IPS-18a (cell line): Measurements from ENCODE around the gene TFDP3.

Experiments
- H3K27ac ChIP-seq: one replicate; pipeline ENCODE4 v1.5.1; 2013; ENCODE audit warnings: low read length
- H3K27me3 ChIP-seq: one replicate; pipeline ENCODE4 v1.6.1; 2013; ENCODE audit warnings: mild to moderate bottlenecking, low read length; ENCODE audit not compliant: control insufficient read depth, insufficient read depth
- H3K36me3 ChIP-seq: one replicate; pipeline ENCODE4 v1.6.1; 2013; ENCODE audit warnings: low read depth, low read length; ENCODE audit not compliant: control insufficient read depth
- H3K4me1 ChIP-seq: one replicate; pipeline ENCODE4 v1.6.1; 2013; ENCODE audit warnings: low read depth, low read length; ENCODE audit not compliant: control insufficient read depth
- H3K4me3 ChIP-seq: one replicate; pipeline ENCODE4 v1.5.1; 2013; ENCODE audit warnings: low read length
- H3K9ac ChIP-seq: one replicate; pipeline ENCODE4 v1.6.1; 2013; ENCODE audit warnings: mild to moderate bottlenecking, low read length, moderate library complexity
- H3K9me3 ChIP-seq: one replicate; pipeline ENCODE4 v1.6.1; 2013; ENCODE audit warnings: low read depth, low read length; ENCODE audit not compliant: control insufficient read depth

TFDP3 gene

GRCh38 chrX:133218329-133218728 is at the start of gene TFDP3:
Gene TFDP3, minus strand, starts transcription at chrX:133218354. Its CDS starts 95 bp downstream, at chrX:133218259.
- Histone ChIP-seq H3K27ac (no peak within 1 kb of the TSS), H3K27me3 (no peaks in the 10 kb centered on the region), H3K4me1 (no peaks in the 10 kb centered on the region), H3K9ac (no peak within 1 kb of the TSS), H3K36me3 (no peaks in the 10 kb centered on the region), H3K4me3 (no peak within 1 kb of the TSS), H3K9me3 (peaks cover 19% of the 10 kb centered on the region)

GRCh38 chrX:133267621-133268020 is 49.5 kb upstream of the TFDP3 start:
- Histone ChIP-seq H3K27ac (no peak overlapping the region), H3K9ac (no peak overlapping the region), H3K4me1 (peaks cover 5% of the 10 kb centered on the region), H3K36me3 (no peaks in the 10 kb centered on the region), H3K4me3 (no peak overlapping the region), H3K27me3 (no peaks in the 10 kb centered on the region), H3K9me3 (peaks cover 8% of the 10 kb centered on the region)

- H3K4me3 ChIP-seq, result no peak overlapping the region
- H3K27ac ChIP-seq, result no peak overlapping the region
These were observed 47.2 kb upstream of the TFDP3 start for GRCh38 chrX:133265331-133265730.

GRCh38 chrX:133258481-133258880 is 40.3 kb upstream of the TFDP3 start:
- no peaks in the 10 kb centered on the region for H3K36me3 ChIP-seq
- no peak overlapping the region for H3K4me3 ChIP-seq
- no peak overlapping the region for H3K9ac ChIP-seq
- H3K27me3 ChIP-seq, result no peaks in the 10 kb centered on the region
- peaks cover 32% of the 10 kb centered on the region for H3K9me3 ChIP-seq
- no peaks in the 10 kb centered on the region for H3K4me1 ChIP-seq
- H3K27ac ChIP-seq, result no peak overlapping the region

More at GRCh38 chrX:133265331-133265730, 47.2 kb upstream of the TFDP3 start:
- Histone ChIP-seq H3K36me3 (no peaks in the 10 kb centered on the region), H3K27me3 (no peaks in the 10 kb centered on the region), H3K4me1 (peaks cover 5% of the 10 kb centered on the region), H3K9ac (no peak overlapping the region), H3K9me3 (peaks cover 2% of the 10 kb centered on the region)

- H3K4me3 ChIP-seq, result no peak overlapping the region
- no peaks in the 10 kb centered on the region for H3K27me3 ChIP-seq
- H3K9ac ChIP-seq, result no peak overlapping the region
- no peaks in the 10 kb centered on the region for H3K36me3 ChIP-seq
- H3K4me1 ChIP-seq, result peaks cover 5% of the 10 kb centered on the region
- H3K27ac ChIP-seq, result no peak overlapping the region
- peaks cover 36% of the 10 kb centered on the region for H3K9me3 ChIP-seq
These were observed 36.5 kb upstream of the TFDP3 start for GRCh38 chrX:133254666-133255065.

- Histone ChIP-seq H3K4me3 (no peak overlapping the region), H3K27me3 (no peaks in the 10 kb centered on the region), H3K4me1 (peaks cover 5% of the 10 kb centered on the region)
These were observed 33.0 kb upstream of the TFDP3 start for GRCh38 chrX:133251204-133251603.

GRCh38 chrX:133250184-133251100 is 32.3 kb upstream of the TFDP3 start:
- Histone ChIP-seq H3K4me3 (no peak overlapping the region), H3K27ac (no peak overlapping the region)

More at GRCh38 chrX:133251204-133251603, 33.0 kb upstream of the TFDP3 start:
- no peak overlapping the region for H3K27ac ChIP-seq
- no peak overlapping the region for H3K9ac ChIP-seq
- H3K9me3 ChIP-seq, result peaks cover 28% of the 10 kb centered on the region
- H3K36me3 ChIP-seq, result no peaks in the 10 kb centered on the region

GRCh38 chrX:133249266-133250058 is 31.3 kb upstream of the TFDP3 start:
- H3K4me3 ChIP-seq, result no peak overlapping the region
- peaks cover 27% of the 10 kb centered on the region for H3K9me3 ChIP-seq
- no peak overlapping the region for H3K27ac ChIP-seq
- H3K27me3 ChIP-seq, result no peaks in the 10 kb centered on the region
- H3K4me1 ChIP-seq, result peaks cover 5% of the 10 kb centered on the region
- H3K9ac ChIP-seq, result no peak overlapping the region
- no peaks in the 10 kb centered on the region for H3K36me3 ChIP-seq

More at GRCh38 chrX:133250184-133251100, 32.3 kb upstream of the TFDP3 start:
- no peak overlapping the region for H3K9ac ChIP-seq
- H3K36me3 ChIP-seq, result no peaks in the 10 kb centered on the region
- no peaks in the 10 kb centered on the region for H3K27me3 ChIP-seq
- H3K4me1 ChIP-seq, result peaks cover 5% of the 10 kb centered on the region
- H3K9me3 ChIP-seq, result peaks cover 25% of the 10 kb centered on the region

- Histone ChIP-seq H3K9ac (no peak overlapping the region), H3K36me3 (no peaks in the 10 kb centered on the region), H3K27ac (no peak overlapping the region), H3K9me3 (peaks cover 25% of the 10 kb centered on the region), H3K27me3 (no peaks in the 10 kb centered on the region), H3K4me1 (peaks cover 5% of the 10 kb centered on the region), H3K4me3 (no peak overlapping the region)
These were observed 30.0 kb upstream of the TFDP3 start for GRCh38 chrX:133248177-133248576.

GRCh38 chrX:133246921-133247320 is 28.8 kb upstream of the TFDP3 start:
- no peaks in the 10 kb centered on the region for H3K27me3 ChIP-seq

GRCh38 chrX:133235830-133236229 is 17.7 kb upstream of the TFDP3 start:
- H3K4me1 ChIP-seq, result no peaks in the 10 kb centered on the region
- peaks cover 4% of the 10 kb centered on the region for H3K27me3 ChIP-seq
- no peak overlapping the region for H3K27ac ChIP-seq

More at GRCh38 chrX:133246921-133247320, 28.8 kb upstream of the TFDP3 start:
- Histone ChIP-seq H3K27ac (no peak overlapping the region), H3K4me1 (peaks cover 5% of the 10 kb centered on the region), H3K4me3 (no peak overlapping the region), H3K9ac (no peak overlapping the region), H3K36me3 (no peaks in the 10 kb centered on the region), H3K9me3 (peaks cover 22% of the 10 kb centered on the region)

More at GRCh38 chrX:133235830-133236229, 17.7 kb upstream of the TFDP3 start:
- H3K36me3 ChIP-seq, result no peaks in the 10 kb centered on the region
- H3K9me3 ChIP-seq, result peaks cover 8% of the 10 kb centered on the region
- no peak overlapping the region for H3K9ac ChIP-seq
- H3K4me3 ChIP-seq, result no peak overlapping the region
